ENCODE results near the gene ING1.

- TF ChIP-seq CTCF (IDR thresholded peaks at IDR 0.05) (no peak), CHD2 (IDR thresholded peaks at IDR 0.05; ENCODE audit: low read length, partially characterized antibody) (no peak), HEYL (CRISPR knock-in tag; IDR thresholded peaks at IDR 0.05) (no peak), MAZ (IDR thresholded peaks at IDR 0.05; ENCODE audit: borderline replicate concordance, low read depth, low read length) (no peak), RCOR1 (IDR thresholded peaks at IDR 0.05; ENCODE audit: low read depth, low read length) (no peak), RAD21 (conservative IDR thresholded peaks at IDR 0.05 in 1 of 2, IDR thresholded peaks at IDR 0.05 in 1 of 2) (no peak), CHD4 (IDR thresholded peaks at IDR 0.05; ENCODE audit: borderline replicate concordance) (no peak), PBX3 (IDR thresholded peaks at IDR 0.05) (no peak)
These were observed 53.4 kb downstream of the ING1 start for GRCh38 chr13:110766671-110767430.
